Head of caudate nucleus (tissue), 42 donors: Measurements from ENCODE around the gene SH3BGRL2.
"Not testable (repeated sequence)": the region's sequence is repeated elsewhere in the genome, so short reads cannot be mapped to it uniquely, and the experiment has no call there.

Experiments
- DNase-seq, 42 donors: peaks; one replicate each; pipeline versions ENCODE4 v3.0.0 to v3.0.0-alpha.2; 2020 to 2021; ENCODE audit warnings: mixed read lengths in 7 of 42
- intact Hi-C: fragments of 100-400 bp; cut with DNase I; formaldehyde crosslinking; loops from one replicate; pipeline ENCODE4 v1.15.0; 2022

SH3BGRL2 gene

GRCh38 chr6:79640146-79641111, 9.3 kb downstream of the SH3BGRL2 start:
- no peak for DNase-seq
- intact Hi-C loops, result no loop called here

- intact Hi-C loops, result no loop called here
- DNase-seq, result no peak
Measured at GRCh38 chr6:79646006-79646405, 14.9 kb downstream of the SH3BGRL2 start.

GRCh38 chr6:79646561-79646960, 15.4 kb downstream of the SH3BGRL2 start:
- DNase-seq, result no peak
- intact Hi-C loops, result no loop called here

GRCh38 chr6:79647741-79648140, 16.6 kb downstream of the SH3BGRL2 start:
- intact Hi-C loops, result no loop called here

GRCh38 chr6:79648328-79648727, 17.2 kb downstream of the SH3BGRL2 start:
- no peak for DNase-seq
- intact Hi-C loops, result no loop called here

More at GRCh38 chr6:79647741-79648140, 16.6 kb downstream of the SH3BGRL2 start:
- no peak for DNase-seq

- intact Hi-C loops, result no loop called here
- no peak for DNase-seq
Measured at GRCh38 chr6:79649016-79649415, 17.9 kb downstream of the SH3BGRL2 start.

- intact Hi-C loops, result no loop called here
- DNase-seq, result no peak
Measured at GRCh38 chr6:79650950-79651349, 19.8 kb downstream of the SH3BGRL2 start.

- no peak for DNase-seq
- intact Hi-C loops, result no loop called here
Measured at GRCh38 chr6:79656134-79656533, 25.0 kb downstream of the SH3BGRL2 start.

GRCh38 chr6:79657238-79657637, 26.1 kb downstream of the SH3BGRL2 start:
- intact Hi-C loops, result no loop called here
- DNase-seq, result no peak

- DNase-seq, intact Hi-C loops: not testable (repeated sequence)
Measured at GRCh38 chr6:79663655-79664054, 32.5 kb downstream of the SH3BGRL2 start.

- DNase-seq, result no peak
- intact Hi-C loops, result no loop called here
Measured at GRCh38 chr6:79665725-79666551, 34.8 kb downstream of the SH3BGRL2 start.

GRCh38 chr6:79666634-79667033, 35.5 kb downstream of the SH3BGRL2 start:
- no peak for DNase-seq
- intact Hi-C loops, result no loop called here

- intact Hi-C loops, result no loop called here
- DNase-seq, result no peak
Measured at GRCh38 chr6:79668381-79668780, 37.3 kb downstream of the SH3BGRL2 start.

GRCh38 chr6:79669766-79670165, 38.6 kb downstream of the SH3BGRL2 start:
- no peak for DNase-seq
- intact Hi-C loops, result no loop called here

- DNase-seq, result no peak
- intact Hi-C loops, result no loop called here
Measured at GRCh38 chr6:79670789-79671188, 39.7 kb downstream of the SH3BGRL2 start.

- intact Hi-C loops, result no loop called here
- DNase-seq, result peak in 4 of 42 donors; percentile 7 to 51 (median 16)
Measured at GRCh38 chr6:79671600-79672266, 40.6 kb downstream of the SH3BGRL2 start.

- no peak for DNase-seq
- intact Hi-C loops, result no loop called here
Measured at GRCh38 chr6:79672631-79673111, 41.5 kb downstream of the SH3BGRL2 start.

- no peak for DNase-seq
- intact Hi-C loops, result no loop called here
Measured at GRCh38 chr6:79673947-79674346, 42.8 kb downstream of the SH3BGRL2 start.
